Right hindlimb (tissue), 1 donor: ENCODE results near the gene SNX25.
"Not testable (repeated sequence)": the region's sequence is repeated elsewhere in the genome, so short reads cannot be mapped to it uniquely, and the experiment has no call there.

ENCODE experiments used
- DNase-seq: peaks from one replicate; pipeline ENCODE4 v3.0.0-alpha.2; 2018

SNX25 gene

DNA sequence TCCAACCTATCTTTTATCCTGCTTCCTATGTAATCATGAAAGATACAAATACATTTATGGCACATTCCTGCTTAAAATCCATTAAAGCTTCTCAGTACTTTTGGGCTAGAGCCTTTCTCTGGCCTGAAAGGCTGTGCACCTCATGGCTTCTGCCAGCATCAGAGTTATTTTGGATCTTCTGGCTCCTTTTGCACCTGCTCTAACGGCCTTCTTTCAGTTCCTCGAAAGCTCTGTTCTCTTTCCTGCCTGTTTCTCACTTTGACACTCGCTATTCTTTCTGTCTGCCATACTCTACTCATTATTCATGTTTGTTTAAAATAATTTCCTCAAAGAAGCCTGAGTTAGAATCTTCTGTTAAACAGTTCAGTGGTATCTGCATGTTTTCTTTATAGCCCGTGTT, 100.4 kb downstream of the SNX25 start:
- no peak for DNase-seq

DNA sequence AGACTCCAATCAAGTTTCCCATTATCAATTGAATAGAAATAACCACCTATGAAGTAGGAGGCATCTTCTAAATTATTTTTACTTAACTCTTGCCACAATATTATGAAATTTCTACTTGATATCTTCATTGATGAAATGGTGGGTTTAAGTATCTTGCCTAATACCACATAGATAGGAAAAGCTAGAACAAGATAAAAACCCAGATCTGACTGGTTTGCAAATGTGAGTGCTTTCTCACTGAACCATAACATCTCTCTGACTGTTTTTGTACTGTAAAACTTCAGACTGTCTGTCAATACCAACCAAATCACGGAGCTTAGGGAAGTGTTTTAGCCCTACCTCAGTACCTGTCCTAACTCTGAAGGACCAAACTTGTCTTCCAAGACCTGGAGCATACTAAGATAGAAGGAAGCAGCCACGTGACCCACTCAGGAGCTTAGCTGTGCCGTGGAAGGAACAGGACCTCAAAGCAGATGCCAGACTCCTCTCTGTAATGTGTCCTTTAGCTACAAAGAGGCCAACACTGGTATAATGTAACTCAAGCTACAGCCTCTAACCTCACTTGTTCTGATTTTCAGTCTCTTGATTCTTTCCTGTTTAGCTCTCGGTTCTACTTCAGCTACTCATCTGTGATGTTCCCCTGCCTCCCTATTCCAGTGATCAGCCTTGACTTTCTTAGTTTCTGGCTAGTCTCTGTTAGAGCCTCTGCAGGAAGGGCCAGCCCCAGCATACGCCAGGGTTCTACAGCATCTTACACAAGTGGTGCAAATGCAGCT, 101.9 kb downstream of the SNX25 start:
- DNase-seq, result no peak

DNA sequence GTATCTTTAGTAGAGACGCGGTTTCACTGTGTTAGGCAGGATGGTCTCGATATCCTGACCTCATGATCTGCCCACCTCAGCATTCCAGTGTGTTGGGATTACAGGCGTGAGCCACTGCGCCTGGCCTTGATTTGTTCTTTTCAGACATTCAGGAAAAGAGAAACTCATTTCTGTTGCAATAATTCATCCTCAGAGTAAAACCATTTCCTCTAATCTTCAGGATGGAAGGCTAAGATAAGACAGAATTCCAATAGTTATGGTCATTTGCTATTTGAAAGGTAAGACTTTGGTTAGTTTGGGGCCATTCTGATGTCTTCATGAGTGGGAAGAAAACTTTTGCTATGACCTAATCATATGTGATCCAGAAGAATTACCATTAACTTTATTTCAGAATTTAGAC, 103.3 kb downstream of the SNX25 start:
- no peak for DNase-seq

DNA sequence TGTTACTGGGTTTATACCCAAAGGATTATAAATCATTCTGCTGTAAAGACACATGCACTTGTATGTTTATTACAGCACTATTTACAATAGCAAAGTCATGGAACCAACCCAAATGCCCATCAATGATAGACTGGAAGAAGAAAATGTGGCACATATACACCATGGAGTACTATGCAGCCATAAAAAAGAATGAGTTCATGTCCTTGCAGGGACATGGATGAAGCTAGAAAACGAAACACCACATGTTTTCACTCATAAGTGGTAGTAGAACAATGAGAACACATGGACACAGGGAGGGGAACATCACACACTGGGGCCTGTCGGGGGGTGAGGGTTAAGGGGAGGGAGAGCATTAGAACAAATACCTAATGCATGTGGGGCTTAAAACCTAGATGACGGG, 108.1 kb downstream of the SNX25 start:
- DNase-seq, result not testable (repeated sequence)

DNA sequence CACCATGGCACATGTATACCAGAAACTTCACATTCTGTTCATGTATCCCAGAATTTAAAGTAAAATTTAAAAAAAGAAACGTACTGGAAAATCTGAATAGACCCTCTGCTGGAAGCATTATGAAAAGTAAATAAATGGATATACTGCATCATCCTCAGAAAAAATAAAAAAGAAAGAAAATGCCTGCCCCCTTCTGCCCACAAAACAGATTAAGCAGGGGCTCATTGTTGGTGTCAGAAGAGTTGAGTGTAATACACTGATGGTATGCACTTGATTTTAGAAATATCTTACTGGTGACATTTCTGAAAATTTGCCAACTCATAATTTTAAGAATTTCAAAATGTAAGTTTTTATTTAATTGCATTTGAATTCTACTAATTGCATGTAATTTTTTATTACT, 108.5 kb downstream of the SNX25 start:
- DNase-seq, result no peak

DNA sequence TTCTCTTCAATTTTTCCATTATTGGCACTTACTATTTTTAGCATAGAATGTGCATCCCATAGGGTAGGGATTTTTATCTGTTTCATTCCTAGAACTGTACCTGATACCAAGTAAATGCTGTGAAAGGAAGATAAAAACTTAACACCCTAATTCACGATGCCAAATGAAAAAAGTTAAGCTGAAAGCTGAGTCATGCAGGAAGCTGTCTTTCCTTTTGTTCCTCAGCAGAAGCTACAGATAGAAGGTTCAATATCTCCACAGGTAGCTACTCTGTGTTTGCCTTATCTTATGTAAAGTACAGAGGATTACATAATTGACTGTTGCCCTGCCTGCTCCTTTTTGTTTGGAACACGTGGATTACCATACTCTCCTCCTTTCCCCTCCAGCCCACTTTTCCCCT, 109.3 kb downstream of the SNX25 start:
- DNase-seq, result no peak

DNA sequence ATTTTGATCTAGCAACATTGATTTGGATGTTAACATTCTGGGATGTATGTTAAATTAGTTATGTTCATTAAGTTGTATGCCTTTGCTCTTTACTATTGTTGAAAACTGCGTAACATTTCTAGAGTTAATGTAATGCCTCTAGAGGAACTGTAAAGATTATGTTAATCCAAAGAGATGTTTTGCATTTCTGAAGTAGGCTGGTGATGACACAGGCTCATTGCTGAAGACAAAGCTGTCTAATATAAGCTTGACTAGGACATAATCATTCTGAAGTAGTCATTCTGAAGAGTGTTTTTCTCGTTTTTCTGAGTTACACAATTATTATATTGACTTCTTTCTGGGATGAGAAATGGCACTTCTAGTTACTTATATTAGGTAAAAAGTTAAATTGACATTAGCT, 113.4 kb downstream of the SNX25 start:
- DNase-seq, result no peak

DNA sequence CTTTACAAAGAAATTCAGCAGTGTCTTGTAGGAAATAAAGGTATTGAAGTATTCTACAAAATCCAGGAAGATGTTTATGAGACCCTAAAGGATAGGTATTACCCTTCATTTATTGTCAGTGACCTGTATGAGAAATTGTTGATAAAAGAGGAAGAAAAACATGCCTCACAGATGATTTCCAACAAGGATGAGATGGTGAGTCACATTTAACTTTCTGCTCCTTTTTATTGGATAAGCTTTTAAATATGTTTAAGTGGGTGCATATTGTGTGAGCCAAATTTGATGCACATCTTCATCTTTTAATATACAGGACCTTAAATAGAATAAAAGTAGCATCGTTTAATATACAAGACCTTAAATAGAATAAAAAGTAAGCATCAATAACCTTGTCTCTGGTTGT, 114.2 kb downstream of the SNX25 start:
- no peak for DNase-seq

DNA sequence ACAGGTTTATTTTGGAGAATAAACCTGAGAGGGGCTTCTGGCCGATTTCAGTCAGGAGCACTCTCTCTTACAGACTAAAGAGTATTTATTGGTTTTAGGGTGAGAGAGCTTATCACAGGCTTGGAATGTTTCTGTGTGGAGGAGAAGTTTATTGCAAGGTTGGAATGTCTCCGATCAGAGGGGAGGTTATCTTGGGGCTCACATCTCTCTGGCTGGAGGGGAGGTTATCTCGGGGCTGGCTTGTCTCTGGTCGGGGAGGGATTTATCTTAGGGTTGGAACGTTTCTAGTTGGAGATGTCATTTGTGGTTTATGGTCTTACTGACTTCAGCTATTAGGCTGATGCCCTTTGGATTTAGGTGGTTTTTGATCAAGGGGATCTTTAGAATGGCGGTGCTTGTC, 115.0 kb downstream of the SNX25 start:
- not testable (repeated sequence) for DNase-seq

DNA sequence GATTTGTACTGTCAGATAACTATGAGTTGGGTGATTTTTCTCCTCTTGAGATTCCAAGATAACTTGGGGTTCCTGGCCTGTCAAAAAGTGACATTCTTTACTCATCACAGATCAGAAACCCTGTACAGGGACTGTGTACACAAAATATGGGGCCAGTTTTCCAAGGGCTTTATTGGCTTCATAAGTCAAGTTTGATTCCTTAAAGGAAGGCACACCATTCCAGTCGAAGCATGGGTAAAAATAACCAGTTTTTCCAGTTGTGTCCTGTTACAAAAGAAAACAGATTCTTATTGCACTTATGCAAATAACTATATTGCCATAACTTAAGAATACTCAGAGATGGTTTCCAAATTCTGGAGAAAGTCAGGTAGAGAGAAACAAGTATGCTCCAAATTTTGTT, 116.3 kb downstream of the SNX25 start:
- not testable (repeated sequence) for DNase-seq

DNA sequence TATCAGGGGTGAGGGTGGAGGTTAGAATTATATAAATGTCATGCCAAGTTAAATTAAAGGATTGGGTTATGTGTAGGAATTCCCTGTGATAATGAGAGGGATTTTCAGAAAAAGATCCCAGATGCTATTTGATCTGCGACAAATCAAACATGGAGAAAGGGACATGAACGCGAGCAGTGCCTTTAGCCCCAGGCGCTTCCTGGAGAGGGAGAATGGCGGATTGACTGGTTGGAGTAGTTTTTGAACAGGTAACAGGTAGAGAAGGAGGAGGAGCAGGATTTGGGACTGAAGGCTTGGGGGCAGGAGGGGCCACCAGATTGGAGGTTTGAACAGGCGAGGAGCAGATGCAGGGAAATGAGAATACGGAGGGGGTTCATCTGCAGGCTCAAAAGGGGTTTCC, 119.2 kb downstream of the SNX25 start:
- no peak for DNase-seq

DNA sequence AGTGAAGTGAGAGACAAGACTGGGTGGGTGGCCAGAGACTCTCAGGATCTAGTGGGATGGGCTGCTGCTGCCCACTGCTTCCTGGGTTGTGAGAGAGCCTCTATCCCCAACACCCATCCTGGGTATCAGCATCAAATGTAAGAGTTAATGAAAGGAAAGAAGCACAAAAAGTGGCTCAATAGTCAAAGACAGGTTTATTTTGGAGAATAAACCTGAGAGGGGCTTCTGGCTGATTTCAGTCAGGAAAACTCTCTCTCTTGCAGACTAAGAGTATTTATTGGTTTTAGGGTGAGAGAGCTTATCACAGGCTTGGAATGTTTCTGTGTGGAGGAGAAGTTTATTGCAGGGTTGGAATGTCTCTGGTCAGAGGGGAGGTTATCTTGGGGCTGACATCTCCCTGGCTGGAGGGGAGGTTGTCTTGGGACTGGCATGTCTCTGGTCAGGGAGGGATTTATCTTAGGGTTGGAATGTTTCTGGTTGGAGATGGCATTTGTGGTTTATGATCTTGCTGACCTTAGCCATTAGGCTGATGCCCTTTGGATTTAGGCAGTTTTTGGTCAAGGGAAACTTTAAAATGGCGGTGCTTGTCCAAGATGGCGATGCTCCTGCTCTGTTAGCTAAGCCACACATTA, 120.6 kb downstream of the SNX25 start:
- DNase-seq, result not testable (repeated sequence)

DNA sequence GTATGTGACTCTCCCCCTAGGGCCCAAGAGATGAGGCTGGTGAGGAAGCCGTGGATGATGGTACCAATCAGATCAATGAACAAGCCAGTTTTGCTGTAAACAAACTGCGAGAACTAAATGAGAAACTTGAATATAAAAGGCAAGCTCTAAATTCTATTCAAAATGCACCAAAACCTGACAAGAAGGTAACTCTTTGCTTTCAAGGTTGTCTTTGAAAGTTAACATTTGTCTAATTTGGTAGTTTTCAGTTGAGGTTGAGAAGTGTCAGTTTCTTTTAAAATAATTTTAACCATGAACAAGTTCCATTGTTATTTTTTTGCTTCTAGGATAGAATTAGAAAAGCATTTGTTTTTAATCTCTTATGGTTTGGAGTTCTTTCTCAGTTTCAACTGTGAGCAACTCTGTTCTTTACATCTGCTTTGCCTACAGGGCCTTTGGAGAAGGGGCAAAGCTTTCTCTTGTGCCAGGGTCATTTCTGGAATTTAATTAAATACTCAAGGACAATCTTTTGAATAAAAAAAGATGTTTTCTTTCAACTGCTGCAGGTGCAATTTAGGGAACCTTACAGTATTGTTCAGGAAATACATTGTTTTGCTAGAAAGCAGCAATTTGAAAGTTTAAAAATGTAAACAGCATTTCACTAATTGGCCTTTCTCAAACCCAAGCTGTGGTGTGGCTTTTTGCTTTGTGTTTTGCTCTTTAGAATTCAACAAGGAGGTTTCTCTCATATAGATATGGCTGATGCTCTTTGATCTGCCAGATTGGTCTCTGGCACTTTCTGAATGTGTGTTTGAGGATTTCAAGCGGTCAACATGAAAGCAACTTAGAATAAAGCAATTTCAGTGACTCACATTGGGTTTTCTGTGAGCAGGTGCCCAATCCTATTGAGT, 123.4 kb downstream of the SNX25 start:
- no peak for DNase-seq

DNA sequence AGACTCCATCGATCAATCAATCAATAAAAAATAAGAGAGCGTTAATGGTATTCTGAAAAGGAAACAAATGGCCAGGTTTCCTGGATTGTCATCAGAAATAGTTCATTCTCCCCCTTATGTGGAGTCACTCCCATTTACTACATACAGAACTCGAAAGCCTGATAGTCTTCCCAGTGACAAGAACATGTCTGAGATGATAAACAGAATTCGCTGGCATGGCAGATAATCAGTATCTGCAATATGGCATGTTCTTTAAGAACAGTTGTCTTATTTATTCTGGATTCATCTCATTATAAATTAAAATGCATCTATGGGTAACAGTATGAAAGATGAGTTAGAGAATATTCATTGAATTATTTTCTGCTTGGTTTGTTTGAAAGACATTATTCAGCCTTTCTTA, 124.9 kb downstream of the SNX25 start:
- no peak for DNase-seq

DNA sequence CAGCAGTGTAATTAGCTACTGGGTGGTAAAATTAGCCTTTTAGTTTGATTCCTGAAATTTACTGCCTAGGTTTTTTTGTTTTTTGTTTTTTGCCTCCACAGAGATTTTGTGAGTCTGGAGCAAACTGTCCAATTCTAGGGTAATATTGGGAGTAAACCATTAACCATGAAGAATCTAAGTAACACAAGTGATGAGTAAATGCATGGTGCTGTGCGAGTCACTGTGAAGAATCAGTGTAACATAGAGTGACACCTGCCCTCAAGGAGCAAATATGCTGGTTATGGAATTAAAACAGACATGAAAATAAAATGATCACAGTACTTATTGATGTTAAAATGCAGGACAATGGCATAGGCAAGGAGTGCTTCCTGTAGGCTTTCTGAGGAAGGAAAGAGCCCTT, 126.2 kb downstream of the SNX25 start:
- no peak for DNase-seq

DNA sequence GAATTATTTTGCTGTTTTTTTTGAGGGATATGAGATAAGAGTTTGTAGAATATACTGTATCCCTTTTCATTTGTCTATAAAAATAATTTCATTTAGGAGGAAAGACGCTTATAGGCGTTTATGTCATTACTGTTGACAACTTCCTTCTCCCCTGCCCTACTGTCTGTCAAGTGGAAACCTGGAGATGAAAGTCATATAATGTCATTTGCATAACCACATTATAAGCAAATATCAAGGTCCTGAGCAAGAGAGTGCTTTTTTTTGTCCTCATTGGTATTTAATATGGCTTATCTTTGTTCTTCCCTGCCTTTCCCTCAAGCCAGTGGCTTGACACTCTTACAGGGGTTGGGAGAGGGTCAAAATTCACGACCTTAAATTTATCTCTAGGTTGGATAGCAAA, 130.5 kb downstream of the SNX25 start:
- no peak for DNase-seq

DNA sequence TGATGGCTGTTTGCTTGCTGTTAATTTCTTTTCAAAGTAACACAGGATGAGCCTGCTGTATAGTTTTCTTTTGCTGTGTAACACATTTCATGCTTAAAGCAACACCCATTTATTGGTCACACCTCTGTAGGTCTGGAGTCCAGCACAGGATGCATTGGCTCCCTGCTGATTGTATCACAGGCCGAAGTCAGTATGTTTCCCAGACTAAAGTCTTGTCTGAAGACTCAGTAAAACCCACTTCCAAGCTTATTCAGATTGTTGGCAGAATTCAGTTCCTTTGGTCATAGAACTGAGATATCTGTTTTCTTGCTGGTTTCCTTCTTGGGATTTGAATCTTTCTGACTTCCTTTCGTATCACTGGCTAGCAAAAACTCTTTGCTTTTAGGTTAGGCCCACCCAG, 132.0 kb downstream of the SNX25 start:
- no peak for DNase-seq

DNA sequence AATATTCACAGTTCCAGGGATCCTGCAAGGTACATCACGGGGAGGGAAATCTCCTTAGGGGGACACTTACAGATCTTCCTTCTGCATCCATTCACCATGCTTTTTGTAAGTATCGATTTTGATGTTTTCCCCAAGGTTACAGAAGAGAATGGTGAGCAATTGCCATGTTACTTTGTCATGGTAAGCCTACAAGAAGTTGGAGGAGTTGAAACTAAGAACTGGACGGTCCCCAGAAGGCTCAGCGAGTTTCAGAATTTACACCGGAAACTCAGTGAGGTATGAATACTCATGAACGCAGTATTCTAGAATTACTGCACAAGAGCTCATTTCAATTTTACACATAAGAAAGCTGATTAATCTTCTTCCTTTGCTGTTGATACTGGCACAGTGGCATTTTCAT, 132.4 kb downstream of the SNX25 start:
- DNase-seq, result no peak

DNA sequence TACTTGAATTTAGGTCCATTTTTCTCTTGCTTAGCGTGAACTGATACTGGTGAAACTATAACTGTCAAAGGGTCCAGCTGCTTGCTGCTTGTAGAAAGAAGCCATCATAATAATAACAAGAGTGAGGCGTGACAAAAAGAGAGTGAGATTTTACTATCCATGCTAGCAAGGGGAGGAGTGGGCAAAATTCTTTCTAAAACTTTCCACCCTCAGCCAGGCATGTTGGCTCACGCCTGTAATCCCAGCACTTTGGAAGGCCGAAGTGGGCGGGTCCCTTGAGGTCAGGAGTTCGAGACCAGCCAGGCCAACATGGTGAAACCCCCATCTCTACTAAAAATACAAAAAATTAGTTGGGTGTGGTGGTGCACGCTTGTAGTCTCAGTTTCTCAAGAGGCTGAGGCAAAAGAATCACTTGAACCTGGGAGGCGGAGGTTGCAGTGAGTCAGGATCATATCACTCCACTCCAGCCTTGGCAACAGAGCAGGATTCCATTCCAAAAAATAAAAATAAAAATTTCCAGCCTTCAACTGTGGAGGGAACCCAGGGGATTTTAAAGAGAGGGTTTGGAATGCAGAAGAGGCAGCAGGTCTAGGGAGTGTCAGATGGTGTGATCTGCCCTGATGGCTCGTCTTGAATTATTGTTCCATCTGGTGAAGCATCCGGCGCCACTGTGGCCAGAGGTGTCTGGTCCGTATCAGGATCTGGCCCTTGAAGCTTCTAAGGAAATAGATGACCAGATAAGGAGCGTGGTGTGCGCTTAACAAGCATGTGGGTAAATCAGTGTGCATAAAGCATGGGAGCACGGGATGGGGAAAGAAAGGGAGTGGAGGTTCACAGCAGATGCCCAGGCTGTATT, 134.6 kb downstream of the SNX25 start:
- no peak for DNase-seq

DNA sequence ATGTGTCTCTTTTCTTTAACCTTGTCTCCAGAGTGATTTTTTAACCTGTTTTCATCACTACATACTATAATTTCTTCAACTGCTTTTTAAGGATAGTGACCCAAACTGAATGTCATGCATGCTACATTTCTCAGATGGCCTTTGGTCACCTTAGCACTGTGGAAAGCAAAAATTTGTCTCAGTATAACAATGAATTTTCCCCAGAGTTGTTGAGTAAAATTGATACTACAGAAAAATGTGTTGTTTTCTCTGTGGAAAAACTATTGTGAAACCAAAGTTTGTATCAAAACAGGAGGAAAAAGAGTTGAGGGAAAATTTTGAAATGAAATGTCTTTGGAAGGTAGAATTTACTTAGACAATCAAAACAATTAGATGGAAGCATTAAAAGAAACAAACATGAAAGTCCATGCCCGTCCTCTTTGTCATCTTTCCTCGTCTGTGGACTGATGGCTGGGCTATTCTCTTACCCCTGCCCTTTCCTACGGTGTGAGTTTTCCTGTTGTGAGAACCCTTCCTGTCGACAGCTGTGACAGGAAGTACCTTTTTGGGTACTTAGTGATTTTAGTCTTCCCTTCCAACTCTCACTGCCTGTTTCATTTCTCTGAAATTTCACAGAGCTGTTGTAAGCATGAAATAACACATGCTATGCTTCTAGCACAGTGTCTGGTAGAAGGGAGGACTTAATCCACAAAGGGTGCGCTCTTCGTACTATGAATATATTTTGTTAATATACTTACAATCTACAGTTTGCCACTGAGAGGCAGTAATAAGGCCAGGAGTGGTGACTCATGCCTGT, 135.5 kb downstream of the SNX25 start:
- no peak for DNase-seq

DNA sequence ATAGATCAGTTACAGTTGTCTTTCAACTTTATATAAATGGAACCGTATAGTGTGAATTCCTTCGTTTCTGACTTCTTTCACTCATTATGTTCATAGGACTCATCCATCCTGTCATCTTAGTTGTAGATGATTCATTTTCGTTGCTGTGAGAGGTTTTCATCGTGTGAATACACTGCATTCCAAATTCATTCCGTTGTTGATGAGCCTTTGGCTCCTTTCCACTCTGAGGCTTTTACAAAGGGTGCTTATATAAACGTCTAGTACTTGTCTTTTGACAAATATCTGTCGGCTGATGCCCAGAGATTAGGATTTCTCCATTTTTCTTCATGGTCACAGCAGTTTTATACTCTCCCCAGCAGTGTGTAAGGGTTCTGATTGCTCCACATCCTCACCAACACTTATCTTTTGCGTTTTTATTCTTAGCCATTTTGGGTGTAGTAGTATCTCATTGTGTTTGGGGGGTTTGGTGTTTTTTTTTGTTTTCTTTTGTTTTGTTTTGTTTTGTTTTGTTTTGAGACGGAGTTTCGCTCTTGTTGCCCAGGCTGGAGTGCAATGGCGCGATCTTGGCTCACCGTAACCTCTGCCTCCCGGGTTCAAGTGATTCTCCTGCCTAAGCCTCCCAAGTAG, 137.7 kb downstream of the SNX25 start:
- DNase-seq, result no peak
